Measurements from ENCODE around the gene LGALS7. TPM values are rescaled to one million over a fixed set of nuclear protein-coding genes. Genes with fewer than 3 reads are reported as not detected.
"Not testable (repeated sequence)": the region's sequence is repeated elsewhere in the genome, so short reads cannot be mapped to it uniquely, and the experiment has no call there.

LGALS7 gene
- total RNA-seq, 1 donor from 2014 or later: not detected

GRCh38 chr19:38809592-38810252 lies 36.4 kb upstream of the LGALS7 start:
- no peaks in the 10 kb centered on the region for H3K4me1 Mint-ChIP-seq
- no peaks in the 10 kb centered on the region for H3K9me3 Mint-ChIP-seq
- no peak overlapping the region for H3K27ac Mint-ChIP-seq
- no peak overlapping the region for H3K4me3 Mint-ChIP-seq
- no peaks in the 10 kb centered on the region for H3K36me3 Mint-ChIP-seq
- no peak for DNase-seq (ENCODE audit: low spot score in 2 of 2, unreplicated experiment in 2 of 2)
- no peaks in the 10 kb centered on the region for H3K27me3 Mint-ChIP-seq (ENCODE audit: low read depth)
- no peak for TF ChIP-seq CTCF (IDR thresholded peaks at IDR 0.05; ENCODE audit: unreplicated experiment)

- DNase-seq (ENCODE audit: low spot score in 2 of 2, unreplicated experiment in 2 of 2): no peak
Measured at GRCh38 chr19:38808741-38809140, 35.4 kb upstream of the LGALS7 start.

GRCh38 chr19:38807374-38808098 lies 34.2 kb upstream of the LGALS7 start:
- H3K36me3 Mint-ChIP-seq; DNase-seq (ENCODE audit: low spot score in 2 of 2, unreplicated experiment in 2 of 2); H3K4me1 Mint-ChIP-seq; H3K27ac Mint-ChIP-seq; H3K4me3 Mint-ChIP-seq; H3K9me3 Mint-ChIP-seq; H3K27me3 Mint-ChIP-seq (ENCODE audit: low read depth): not testable (repeated sequence)

More at GRCh38 chr19:38808741-38809140, 35.4 kb upstream of the LGALS7 start:
- Mint-ChIP-seq H3K36me3 (no peaks in the 10 kb centered on the region), H3K4me3 (no peak overlapping the region), H3K9me3 (no peaks in the 10 kb centered on the region), H3K4me1 (no peaks in the 10 kb centered on the region), H3K27ac (no peak overlapping the region), H3K27me3 (ENCODE audit: low read depth) (no peaks in the 10 kb centered on the region)
- no peak for TF ChIP-seq CTCF (IDR thresholded peaks at IDR 0.05; ENCODE audit: unreplicated experiment)

- TF ChIP-seq CTCF (IDR thresholded peaks at IDR 0.05; ENCODE audit: unreplicated experiment): no peak
- H3K27ac Mint-ChIP-seq: no peak overlapping the region
- no peak overlapping the region for H3K4me3 Mint-ChIP-seq
- no peaks in the 10 kb centered on the region for H3K36me3 Mint-ChIP-seq
- no peaks in the 10 kb centered on the region for H3K27me3 Mint-ChIP-seq (ENCODE audit: low read depth)
- no peak for DNase-seq (ENCODE audit: low spot score in 2 of 2, unreplicated experiment in 2 of 2)
- no peaks in the 10 kb centered on the region for H3K9me3 Mint-ChIP-seq
- H3K4me1 Mint-ChIP-seq: no peaks in the 10 kb centered on the region
Measured at GRCh38 chr19:38806371-38806770, 33.1 kb upstream of the LGALS7 start.

- H3K4me1 Mint-ChIP-seq: no peaks in the 10 kb centered on the region
- no peak overlapping the region for H3K4me3 Mint-ChIP-seq
- no peak for DNase-seq (ENCODE audit: low spot score in 2 of 2, unreplicated experiment in 2 of 2)
- no peak overlapping the region for H3K27ac Mint-ChIP-seq
- no peaks in the 10 kb centered on the region for H3K36me3 Mint-ChIP-seq
- no peaks in the 10 kb centered on the region for H3K27me3 Mint-ChIP-seq (ENCODE audit: low read depth)
- no peak for TF ChIP-seq CTCF (IDR thresholded peaks at IDR 0.05; ENCODE audit: unreplicated experiment)
- H3K9me3 Mint-ChIP-seq: no peaks in the 10 kb centered on the region
Measured at GRCh38 chr19:38805180-38805579, 31.9 kb upstream of the LGALS7 start.

- Mint-ChIP-seq H3K9me3 (no peaks in the 10 kb centered on the region), H3K4me3 (no peak overlapping the region), H3K27me3 (ENCODE audit: low read depth) (no peaks in the 10 kb centered on the region), H3K4me1 (peaks cover 2% of the 10 kb centered on the region), H3K36me3 (peaks cover 2% of the 10 kb centered on the region), H3K27ac (no peak overlapping the region)
- TF ChIP-seq CTCF (IDR thresholded peaks at IDR 0.05; ENCODE audit: unreplicated experiment): no peak
- no peak for DNase-seq (ENCODE audit: low spot score in 2 of 2, unreplicated experiment in 2 of 2)
Measured at GRCh38 chr19:38803543-38803942, 30.2 kb upstream of the LGALS7 start.
